Measurements from ENCODE around the gene DYNC1H1.

- TF ChIP-seq POLR2A (IDR thresholded peaks at IDR 0.05) = no peak
- no peak for TF ChIP-seq CTCF (IDR thresholded peaks at IDR 0.05)
- TF ChIP-seq POLR2AphosphoS5 (IDR thresholded peaks at IDR 0.05) = no peak
Observed at GRCh38 chr14:101970830-101971400, 6.5 kb downstream of the DYNC1H1 start.
